ENCODE data around the gene PPP2R1B.
"Not testable (repeated sequence)": the region's sequence is repeated elsewhere in the genome, so short reads cannot be mapped to it uniquely, and the experiment has no call there.

PPP2R1B gene

DNA sequence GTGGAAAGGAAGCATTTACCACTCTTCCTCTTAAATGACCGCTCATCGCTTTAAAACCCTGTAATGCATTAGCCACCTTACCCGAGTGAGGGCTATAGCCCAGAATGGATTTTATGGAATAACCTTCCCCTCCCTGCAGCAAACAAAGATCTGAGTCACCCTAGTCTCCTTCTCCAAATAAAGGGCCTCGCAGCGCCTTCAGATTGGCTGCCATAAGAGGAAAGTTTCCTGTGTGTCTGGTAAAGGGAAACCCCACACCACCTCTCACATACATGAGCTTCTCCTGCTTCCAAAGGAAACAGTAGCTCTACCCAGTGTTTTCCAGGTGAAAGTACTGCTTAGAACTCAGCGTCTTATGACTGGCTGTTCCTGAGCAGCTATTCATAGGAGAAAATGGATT is 47.8 kb downstream of the PPP2R1B start:
- H3K9me3 ChIP-seq (ENCODE audit: control insufficient read depth in 2 of 2, low read length in 2 of 2): no peaks in the 10 kb centered on the region
- H3K9ac ChIP-seq (ENCODE audit: low read depth in 1 of 2, low read length in 2 of 2): no peak overlapping the region
- peaks cover 9 to 12% of the 10 kb centered on the region in 2 donors for H3K4me1 ChIP-seq (ENCODE audit: control insufficient read depth in 2 of 2, insufficient read depth in 2 of 2, low read length in 2 of 2)
- no peaks in the 10 kb centered on the region for H3K27me3 ChIP-seq (ENCODE audit: control insufficient read depth in 2 of 2, insufficient read depth in 2 of 2, low read length in 2 of 2)
- H3K4me3 ChIP-seq (ENCODE audit: low read length in 2 of 2): no peak overlapping the region
- H3K27ac ChIP-seq (ENCODE audit: low read depth in 2 of 2, low read length in 2 of 2): peak overlapping the region; percentile 29 to 39
- peaks cover 45 to 48% of the 10 kb centered on the region in 2 donors for H3K36me3 ChIP-seq (ENCODE audit: control insufficient read depth in 2 of 2, insufficient read depth in 2 of 2, low read length in 2 of 2)

DNA sequence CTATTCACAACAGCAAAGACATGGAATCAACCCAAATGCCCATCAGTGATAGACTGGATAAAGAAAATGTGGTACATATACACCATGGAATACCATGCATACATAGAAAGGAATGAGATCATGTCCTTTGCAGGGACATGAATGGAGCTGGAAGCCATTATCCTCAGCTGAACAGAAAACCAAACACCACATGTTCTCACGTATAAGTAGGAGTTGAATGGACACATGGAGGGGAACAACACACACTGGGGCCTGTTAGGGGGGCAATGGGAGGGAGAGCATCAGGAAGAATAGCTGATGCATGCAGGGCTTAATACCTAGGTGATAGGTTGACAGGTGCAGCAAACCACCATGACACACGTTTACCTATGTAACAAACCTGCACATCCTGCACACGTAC is 48.5 kb downstream of the PPP2R1B start:
- Histone ChIP-seq H3K36me3 (ENCODE audit: control insufficient read depth in 2 of 2, insufficient read depth in 2 of 2, low read length in 2 of 2) (peaks cover 38 to 46% of the 10 kb centered on the region in 2 donors), H3K4me1 (ENCODE audit: control insufficient read depth in 2 of 2, insufficient read depth in 2 of 2, low read length in 2 of 2) (peaks cover 9 to 12% of the 10 kb centered on the region in 2 donors)
- H3K27me3 ChIP-seq (ENCODE audit: control insufficient read depth in 2 of 2, insufficient read depth in 2 of 2, low read length in 2 of 2); H3K4me3 ChIP-seq (ENCODE audit: low read length in 2 of 2); H3K9me3 ChIP-seq (ENCODE audit: control insufficient read depth in 2 of 2, low read length in 2 of 2); H3K27ac ChIP-seq (ENCODE audit: low read depth in 2 of 2, low read length in 2 of 2); H3K9ac ChIP-seq (ENCODE audit: low read depth in 1 of 2, low read length in 2 of 2): not testable (repeated sequence)

DNA sequence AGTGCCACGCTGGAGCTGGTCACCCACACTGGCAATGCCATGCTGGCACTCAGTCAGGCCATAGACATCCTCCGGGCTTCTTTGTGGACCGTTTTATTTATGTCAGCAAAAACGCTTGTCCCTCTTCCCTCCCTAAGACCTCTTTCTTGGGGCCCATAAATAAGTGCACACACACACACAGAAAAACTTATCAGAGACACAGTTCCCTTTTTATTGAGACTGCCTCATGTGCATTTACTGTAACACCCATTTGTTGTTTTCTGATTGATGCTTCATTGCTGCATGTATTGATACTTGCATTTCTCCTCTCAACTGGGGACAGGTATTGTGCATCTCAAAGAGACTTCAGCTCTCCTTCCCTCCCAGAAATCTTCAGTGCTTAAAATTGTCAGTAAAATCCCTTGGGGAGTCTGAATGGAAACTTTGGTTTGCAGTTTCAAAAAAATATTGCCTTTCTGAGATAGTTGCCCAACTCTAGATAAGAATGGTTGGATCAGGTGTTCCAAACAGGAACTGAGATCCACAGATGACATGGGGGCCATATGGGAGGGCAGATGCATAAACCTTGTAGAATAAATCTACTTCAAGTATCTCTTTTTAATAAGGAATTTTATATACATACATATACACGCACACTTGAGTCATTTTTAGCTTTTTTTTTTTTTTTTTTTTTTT is 50.9 kb downstream of the PPP2R1B start:
- Histone ChIP-seq H3K4me1 (ENCODE audit: control insufficient read depth in 2 of 2, insufficient read depth in 2 of 2, low read length in 2 of 2) (peaks cover 9 to 12% of the 10 kb centered on the region in 2 donors), H3K27me3 (ENCODE audit: control insufficient read depth in 2 of 2, insufficient read depth in 2 of 2, low read length in 2 of 2) (no peaks in the 10 kb centered on the region), H3K9ac (ENCODE audit: low read depth in 1 of 2, low read length in 2 of 2) (no peak overlapping the region), H3K4me3 (ENCODE audit: low read length in 2 of 2) (no peak overlapping the region), H3K36me3 (ENCODE audit: control insufficient read depth in 2 of 2, insufficient read depth in 2 of 2, low read length in 2 of 2) (peaks cover 17 to 37% of the 10 kb centered on the region in 2 donors), H3K27ac (ENCODE audit: low read depth in 2 of 2, low read length in 2 of 2) (no peak overlapping the region), H3K9me3 (ENCODE audit: control insufficient read depth in 2 of 2, low read length in 2 of 2) (no peaks in the 10 kb centered on the region)

DNA sequence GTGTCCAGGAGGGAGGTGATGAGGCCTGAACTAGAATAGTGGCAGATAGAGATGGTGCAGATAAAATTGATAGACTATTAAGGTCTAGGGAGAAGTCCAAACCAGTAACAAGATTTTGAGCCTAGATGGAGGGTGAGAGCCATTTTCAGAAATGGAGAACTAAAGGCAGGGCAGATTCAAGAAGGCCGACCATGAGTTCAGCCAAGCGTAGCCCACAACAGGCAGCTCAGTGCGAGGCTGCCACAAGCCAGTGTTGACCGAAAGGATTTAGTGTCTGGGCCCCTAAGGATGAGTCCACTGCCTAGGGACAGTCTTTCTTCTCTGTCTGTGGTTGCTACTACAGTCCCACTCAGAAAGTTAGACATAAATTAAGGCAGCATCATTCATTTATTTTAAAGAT is 51.7 kb downstream of the PPP2R1B start:
- H3K27me3 ChIP-seq (ENCODE audit: control insufficient read depth in 2 of 2, insufficient read depth in 2 of 2, low read length in 2 of 2): no peaks in the 10 kb centered on the region
- H3K4me3 ChIP-seq (ENCODE audit: low read length in 2 of 2): no peak overlapping the region
- H3K36me3 ChIP-seq (ENCODE audit: control insufficient read depth in 2 of 2, insufficient read depth in 2 of 2, low read length in 2 of 2): peaks cover 13 to 33% of the 10 kb centered on the region in 2 donors
- H3K4me1 ChIP-seq (ENCODE audit: control insufficient read depth in 2 of 2, insufficient read depth in 2 of 2, low read length in 2 of 2): peaks cover 9 to 12% of the 10 kb centered on the region in 2 donors
- no peak overlapping the region for H3K27ac ChIP-seq (ENCODE audit: low read depth in 2 of 2, low read length in 2 of 2)
- no peaks in the 10 kb centered on the region for H3K9me3 ChIP-seq (ENCODE audit: control insufficient read depth in 2 of 2, low read length in 2 of 2)
- no peak overlapping the region for H3K9ac ChIP-seq (ENCODE audit: low read depth in 1 of 2, low read length in 2 of 2)

DNA sequence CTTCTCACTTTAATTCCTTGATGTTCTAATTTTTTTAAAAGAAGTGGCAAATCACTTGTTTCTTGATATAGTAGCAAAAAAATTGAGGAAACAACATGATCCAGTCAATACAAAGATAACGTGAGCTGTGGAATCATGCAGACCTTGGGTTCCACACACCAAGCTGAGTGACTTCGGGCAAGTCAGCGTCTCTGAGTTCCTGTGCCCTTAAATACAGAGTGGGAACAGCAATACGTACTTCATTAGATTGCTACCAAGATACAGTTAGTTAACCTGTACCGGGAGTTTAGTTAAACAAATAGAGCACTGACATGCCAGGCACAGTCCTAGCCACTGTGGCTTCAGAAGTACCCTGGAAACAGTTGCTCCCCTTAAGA is 58.5 kb downstream of the PPP2R1B start:
- H3K9ac ChIP-seq (ENCODE audit: low read depth in 1 of 2, low read length in 2 of 2): no peak overlapping the region
- no peaks in the 10 kb centered on the region for H3K9me3 ChIP-seq (ENCODE audit: control insufficient read depth in 2 of 2, low read length in 2 of 2)
- H3K4me3 ChIP-seq (ENCODE audit: low read length in 2 of 2): no peak overlapping the region
- peaks cover 27 to 61% of the 10 kb centered on the region in 2 donors for H3K36me3 ChIP-seq (ENCODE audit: control insufficient read depth in 2 of 2, insufficient read depth in 2 of 2, low read length in 2 of 2)
- H3K27me3 ChIP-seq (ENCODE audit: control insufficient read depth in 2 of 2, insufficient read depth in 2 of 2, low read length in 2 of 2): no peaks in the 10 kb centered on the region
- H3K27ac ChIP-seq (ENCODE audit: low read depth in 2 of 2, low read length in 2 of 2): no peak overlapping the region
- H3K4me1 ChIP-seq (ENCODE audit: control insufficient read depth in 2 of 2, insufficient read depth in 2 of 2, low read length in 2 of 2): no peaks in the 10 kb centered on the region

DNA sequence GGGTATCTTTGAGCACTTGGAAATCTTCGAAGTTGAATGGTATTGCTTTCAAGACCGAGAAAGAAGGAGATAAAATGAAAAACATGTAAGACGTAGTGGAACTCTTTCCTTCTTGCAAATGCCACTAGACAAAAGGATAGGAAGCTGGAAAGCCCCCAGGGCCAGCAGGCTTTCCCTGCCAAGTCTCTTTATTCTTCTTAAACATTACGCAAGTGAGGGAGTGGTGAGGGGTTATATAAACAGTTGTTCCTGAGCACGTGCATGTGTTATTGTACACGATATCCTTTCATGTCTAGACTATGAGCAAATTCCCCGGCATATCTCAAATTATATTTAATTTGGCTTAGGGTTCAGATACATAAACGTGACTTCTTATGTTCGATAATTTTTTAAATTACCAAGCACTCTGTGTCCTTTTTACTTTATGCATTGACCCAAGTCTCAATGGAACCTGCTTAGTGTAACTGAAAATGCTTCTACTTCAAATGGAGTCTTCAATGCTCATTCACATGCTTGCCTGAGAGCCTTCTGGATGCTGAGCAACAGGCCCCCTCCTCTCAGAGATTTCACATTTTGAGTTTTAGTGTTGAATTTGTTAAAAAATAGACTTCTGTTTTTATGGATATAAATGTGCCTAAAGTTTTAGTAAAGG is 59.0 kb downstream of the PPP2R1B start:
- Histone ChIP-seq H3K27ac (ENCODE audit: low read depth in 2 of 2, low read length in 2 of 2) (no peak overlapping the region), H3K27me3 (ENCODE audit: control insufficient read depth in 2 of 2, insufficient read depth in 2 of 2, low read length in 2 of 2) (no peaks in the 10 kb centered on the region), H3K9me3 (ENCODE audit: control insufficient read depth in 2 of 2, low read length in 2 of 2) (no peaks in the 10 kb centered on the region), H3K4me1 (ENCODE audit: control insufficient read depth in 2 of 2, insufficient read depth in 2 of 2, low read length in 2 of 2) (no peaks in the 10 kb centered on the region), H3K9ac (ENCODE audit: low read depth in 1 of 2, low read length in 2 of 2) (no peak overlapping the region), H3K4me3 (ENCODE audit: low read length in 2 of 2) (no peak overlapping the region), H3K36me3 (ENCODE audit: control insufficient read depth in 2 of 2, insufficient read depth in 2 of 2, low read length in 2 of 2) (peaks cover 31 to 60% of the 10 kb centered on the region in 2 donors)

GRCh38 chr11:111703576-111703975 is 62.6 kb downstream of the PPP2R1B start:
- no peak overlapping the region for H3K9ac ChIP-seq (ENCODE audit: low read depth in 1 of 2, low read length in 2 of 2)
- no peaks in the 10 kb centered on the region for H3K9me3 ChIP-seq (ENCODE audit: control insufficient read depth in 2 of 2, low read length in 2 of 2)
- no peaks in the 10 kb centered on the region for H3K4me1 ChIP-seq (ENCODE audit: control insufficient read depth in 2 of 2, insufficient read depth in 2 of 2, low read length in 2 of 2)
- H3K27ac ChIP-seq (ENCODE audit: low read depth in 2 of 2, low read length in 2 of 2): peak overlapping the region in 1 of 2 donors; percentile 9
- no peak overlapping the region for H3K4me3 ChIP-seq (ENCODE audit: low read length in 2 of 2)
- H3K36me3 ChIP-seq (ENCODE audit: control insufficient read depth in 2 of 2, insufficient read depth in 2 of 2, low read length in 2 of 2): peaks cover 28 to 44% of the 10 kb centered on the region in 2 donors
- no peaks in the 10 kb centered on the region for H3K27me3 ChIP-seq (ENCODE audit: control insufficient read depth in 2 of 2, insufficient read depth in 2 of 2, low read length in 2 of 2)

DNA sequence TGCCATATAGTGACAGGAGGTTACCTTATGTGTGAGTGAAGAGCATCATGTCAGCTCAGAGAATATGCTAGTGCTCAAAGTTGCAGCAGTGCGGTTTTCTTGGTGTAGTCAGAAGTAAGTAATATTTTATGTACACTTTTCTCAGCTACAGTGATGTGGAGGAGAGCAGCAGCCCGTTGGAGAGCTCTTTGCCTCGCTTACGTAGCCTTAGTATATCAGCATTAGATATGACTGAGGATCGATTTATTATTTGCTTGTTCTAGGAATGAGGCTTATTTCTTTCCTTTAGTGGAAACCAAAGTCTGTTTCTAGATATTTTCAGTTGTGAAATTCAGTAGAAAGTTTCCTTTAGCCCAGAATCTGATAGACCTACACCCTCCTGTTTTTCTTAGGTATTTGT is 63.6 kb downstream of the PPP2R1B start:
- Histone ChIP-seq H3K9ac (ENCODE audit: low read depth in 1 of 2, low read length in 2 of 2) (no peak overlapping the region), H3K27ac (ENCODE audit: low read depth in 2 of 2, low read length in 2 of 2) (no peak overlapping the region), H3K4me3 (ENCODE audit: low read length in 2 of 2) (no peak overlapping the region), H3K27me3 (ENCODE audit: control insufficient read depth in 2 of 2, insufficient read depth in 2 of 2, low read length in 2 of 2) (no peaks in the 10 kb centered on the region), H3K9me3 (ENCODE audit: control insufficient read depth in 2 of 2, low read length in 2 of 2) (no peaks in the 10 kb centered on the region), H3K4me1 (ENCODE audit: control insufficient read depth in 2 of 2, insufficient read depth in 2 of 2, low read length in 2 of 2) (no peaks in the 10 kb centered on the region), H3K36me3 (ENCODE audit: control insufficient read depth in 2 of 2, insufficient read depth in 2 of 2, low read length in 2 of 2) (peaks cover 24 to 38% of the 10 kb centered on the region in 2 donors)

- Histone ChIP-seq H3K27me3 (ENCODE audit: control insufficient read depth in 2 of 2, insufficient read depth in 2 of 2, low read length in 2 of 2) (no peaks in the 10 kb centered on the region), H3K36me3 (ENCODE audit: control insufficient read depth in 2 of 2, insufficient read depth in 2 of 2, low read length in 2 of 2) (peaks cover 17 to 30% of the 10 kb centered on the region in 2 donors), H3K9me3 (ENCODE audit: control insufficient read depth in 2 of 2, low read length in 2 of 2) (no peaks in the 10 kb centered on the region), H3K4me1 (ENCODE audit: control insufficient read depth in 2 of 2, insufficient read depth in 2 of 2, low read length in 2 of 2) (no peaks in the 10 kb centered on the region), H3K9ac (ENCODE audit: low read depth in 1 of 2, low read length in 2 of 2) (no peak overlapping the region), H3K4me3 (ENCODE audit: low read length in 2 of 2) (no peak overlapping the region), H3K27ac (ENCODE audit: low read depth in 2 of 2, low read length in 2 of 2) (no peak overlapping the region)
Observed at GRCh38 chr11:111700162-111700561, 66.0 kb downstream of the PPP2R1B start.

GRCh38 chr11:111699579-111700156 is 66.5 kb downstream of the PPP2R1B start:
- Histone ChIP-seq H3K9me3 (ENCODE audit: control insufficient read depth in 2 of 2, low read length in 2 of 2) (no peaks in the 10 kb centered on the region), H3K27ac (ENCODE audit: low read depth in 2 of 2, low read length in 2 of 2) (no peak overlapping the region), H3K4me3 (ENCODE audit: low read length in 2 of 2) (no peak overlapping the region), H3K9ac (ENCODE audit: low read depth in 1 of 2, low read length in 2 of 2) (no peak overlapping the region), H3K4me1 (ENCODE audit: control insufficient read depth in 2 of 2, insufficient read depth in 2 of 2, low read length in 2 of 2) (no peaks in the 10 kb centered on the region), H3K36me3 (ENCODE audit: control insufficient read depth in 2 of 2, insufficient read depth in 2 of 2, low read length in 2 of 2) (peaks cover 12 to 25% of the 10 kb centered on the region in 2 donors), H3K27me3 (ENCODE audit: control insufficient read depth in 2 of 2, insufficient read depth in 2 of 2, low read length in 2 of 2) (no peaks in the 10 kb centered on the region)
